DMS 273 treated with DMSO at 0.1 percent for 48 hours (cell line): Measurements from ENCODE around the gene C15orf40.
"Not testable (repeated sequence)": the region's sequence is repeated elsewhere in the genome, so short reads cannot be mapped to it uniquely, and the experiment has no call there.

Experiments used
- DNase-seq: peaks from one replicate; lab custom pipeline; 2025; lab: John Stamatoyannopoulos, UW

Gene C15orf40

DNA sequence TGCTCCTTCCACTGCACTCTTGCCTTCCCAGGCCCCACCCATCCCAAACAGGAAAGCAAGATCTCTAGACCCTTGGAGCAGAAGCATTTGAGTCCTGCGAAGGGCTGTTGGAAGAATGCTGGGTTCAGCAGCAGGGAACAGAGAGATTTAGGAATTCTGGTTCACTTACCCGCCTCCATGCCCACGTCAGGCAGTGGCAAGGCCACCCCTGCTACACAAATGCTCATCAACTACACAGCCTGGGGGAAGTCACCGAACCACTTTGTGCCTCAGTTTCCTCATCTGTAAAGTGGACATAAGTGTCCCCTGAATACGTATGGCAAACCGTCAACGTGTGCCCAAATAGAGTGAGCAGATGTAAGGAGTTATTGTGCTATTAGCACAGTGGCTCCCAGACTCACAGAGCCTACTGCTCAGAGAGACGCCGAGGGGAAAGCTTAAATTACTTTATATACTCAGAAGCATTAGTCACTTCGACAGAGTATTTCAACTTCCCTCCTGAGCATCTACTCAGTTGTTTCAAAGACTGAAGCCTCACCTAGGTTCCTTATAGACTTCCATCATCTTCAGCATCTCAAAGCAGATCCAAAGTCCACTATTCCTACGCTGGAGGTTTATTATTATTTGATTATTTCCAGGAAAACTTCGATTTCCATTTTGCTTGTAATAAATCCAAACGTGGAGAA lies 59.8 kb downstream of the C15orf40 start:
- no peak for DNase-seq

DNA sequence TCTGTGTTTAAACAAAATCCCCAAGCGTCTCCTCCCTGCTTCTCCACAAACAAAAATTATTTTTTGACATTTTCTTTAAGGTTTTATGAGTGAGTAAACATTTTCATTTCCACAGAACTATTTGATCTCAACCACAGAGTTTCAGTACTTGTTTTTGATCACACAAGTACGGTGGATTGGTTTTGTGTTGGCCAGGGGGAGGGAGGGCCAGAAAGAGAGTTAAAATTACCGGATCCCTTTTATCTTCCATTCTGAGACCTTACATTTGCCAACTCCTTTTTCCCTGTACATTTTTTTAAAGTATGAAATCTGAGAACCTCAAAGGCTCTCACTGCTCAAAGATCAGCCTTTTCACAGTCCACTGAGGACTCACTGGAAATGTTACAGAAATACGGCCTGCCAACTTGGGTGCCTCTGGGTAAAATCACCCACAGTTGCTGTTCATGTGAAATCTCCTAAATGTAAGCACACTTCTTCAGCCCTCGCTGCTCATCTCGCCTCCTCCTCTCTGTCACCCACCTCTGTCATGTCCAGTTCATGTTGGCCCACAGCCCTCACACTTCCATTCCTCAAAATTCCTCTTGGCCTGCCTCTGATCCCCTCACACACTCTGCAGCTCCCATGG lies 60.6 kb downstream of the C15orf40 start:
- no peak for DNase-seq

DNA sequence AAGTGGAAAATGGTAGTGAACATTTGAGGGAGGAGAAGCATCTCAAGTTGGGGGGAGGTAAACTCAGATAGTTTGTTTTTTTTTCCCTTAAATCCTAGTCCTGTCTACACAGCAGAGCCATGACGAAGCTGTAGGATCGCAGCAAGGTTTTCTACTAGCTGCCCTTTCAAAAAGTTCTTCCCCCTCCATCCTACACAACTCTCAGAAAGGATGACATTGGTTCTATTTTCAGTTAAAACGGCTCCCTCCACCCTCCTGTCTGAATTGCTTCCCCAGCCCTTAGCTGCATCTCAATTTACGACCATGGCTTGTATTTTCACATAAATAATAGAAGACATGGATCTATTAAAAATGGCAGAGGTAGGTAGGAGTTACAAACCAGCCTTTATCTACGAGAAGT lies 61.1 kb downstream of the C15orf40 start:
- no peak for DNase-seq

DNA sequence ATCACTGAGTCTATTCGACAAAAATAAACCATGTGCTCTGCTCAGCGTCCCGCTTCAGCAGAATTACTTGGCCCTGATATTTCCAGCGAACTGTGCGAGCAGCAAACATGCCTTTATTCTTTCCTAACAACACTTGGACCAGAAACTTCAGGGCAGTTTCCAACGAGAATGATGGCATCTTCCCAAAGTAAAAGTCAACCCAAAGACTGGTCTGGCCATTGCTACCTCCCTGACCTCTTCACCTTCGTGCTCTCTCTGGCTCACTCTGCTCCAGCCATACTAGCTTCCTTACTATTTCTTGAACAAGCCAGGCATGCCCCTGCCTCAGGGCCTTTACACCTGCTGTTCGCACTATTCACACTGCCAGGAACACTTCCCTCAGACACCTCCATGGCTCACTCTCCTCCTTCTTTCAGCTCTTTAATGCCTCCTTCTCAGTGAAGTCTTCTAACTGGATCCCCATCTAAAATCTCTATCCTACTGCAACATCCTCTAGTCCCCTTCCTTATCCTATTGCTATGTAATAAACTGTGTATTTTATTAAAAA lies 65.2 kb downstream of the C15orf40 start:
- no peak for DNase-seq

- no peak for DNase-seq
Measured at GRCh38 chr15:82945326-82945725, 66.1 kb downstream of the C15orf40 start.

GRCh38 chr15:82944821-82945220 lies 66.6 kb downstream of the C15orf40 start:
- no peak for DNase-seq

DNA sequence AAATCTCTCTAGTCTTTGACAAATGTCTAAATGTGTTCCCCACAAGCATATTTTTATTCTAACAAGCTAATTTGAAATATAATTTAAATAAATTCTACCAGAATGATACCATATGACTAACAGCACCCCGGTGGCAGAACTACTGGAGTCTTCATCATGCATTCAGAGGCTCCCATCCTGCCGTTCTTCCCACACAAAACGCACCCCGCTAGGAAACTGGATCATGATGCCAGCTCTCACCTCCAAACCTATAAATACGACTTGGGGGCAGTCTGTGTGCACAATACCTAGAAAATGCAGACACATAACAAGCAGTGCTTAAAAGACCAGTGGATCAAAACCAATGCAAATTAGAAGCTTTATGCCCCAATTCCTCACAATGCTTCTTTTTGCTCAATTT lies 67.4 kb downstream of the C15orf40 start:
- no peak for DNase-seq

- DNase-seq: no peak
Measured at GRCh38 chr15:82943176-82943575, 68.3 kb downstream of the C15orf40 start.

GRCh38 chr15:82942691-82943090 lies 68.7 kb downstream of the C15orf40 start:
- no peak for DNase-seq

DNA sequence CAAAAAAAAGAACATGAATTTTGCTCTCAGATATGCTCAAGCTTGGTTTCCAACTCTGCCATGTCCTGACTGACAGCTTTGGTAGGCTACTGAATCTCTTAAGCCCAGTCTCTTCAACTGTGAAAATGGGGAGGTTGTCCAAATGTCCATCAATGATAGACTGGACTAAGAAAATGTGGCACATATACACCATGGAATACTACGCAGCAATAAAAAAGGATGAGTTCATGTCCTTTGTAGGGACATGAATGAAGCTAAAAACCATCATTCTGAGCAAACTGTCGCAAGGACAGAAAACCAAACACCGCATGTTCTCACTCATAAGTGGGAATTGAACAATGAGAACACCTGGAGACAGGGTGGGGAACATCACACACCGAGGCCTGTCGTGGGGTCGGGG lies 71.8 kb downstream of the C15orf40 start:
- DNase-seq: not testable (repeated sequence)
